NCI-H2171 (cell line): Measurements from ENCODE around the gene PVRIG.
"Not testable (repeated sequence)": the region's sequence is repeated elsewhere in the genome, so short reads cannot be mapped to it uniquely, and the experiment has no call there.

Experiments
- DNase-seq: peaks from one replicate; lab custom pipeline; 2025; lab: John Stamatoyannopoulos, UW

Gene PVRIG

DNA sequence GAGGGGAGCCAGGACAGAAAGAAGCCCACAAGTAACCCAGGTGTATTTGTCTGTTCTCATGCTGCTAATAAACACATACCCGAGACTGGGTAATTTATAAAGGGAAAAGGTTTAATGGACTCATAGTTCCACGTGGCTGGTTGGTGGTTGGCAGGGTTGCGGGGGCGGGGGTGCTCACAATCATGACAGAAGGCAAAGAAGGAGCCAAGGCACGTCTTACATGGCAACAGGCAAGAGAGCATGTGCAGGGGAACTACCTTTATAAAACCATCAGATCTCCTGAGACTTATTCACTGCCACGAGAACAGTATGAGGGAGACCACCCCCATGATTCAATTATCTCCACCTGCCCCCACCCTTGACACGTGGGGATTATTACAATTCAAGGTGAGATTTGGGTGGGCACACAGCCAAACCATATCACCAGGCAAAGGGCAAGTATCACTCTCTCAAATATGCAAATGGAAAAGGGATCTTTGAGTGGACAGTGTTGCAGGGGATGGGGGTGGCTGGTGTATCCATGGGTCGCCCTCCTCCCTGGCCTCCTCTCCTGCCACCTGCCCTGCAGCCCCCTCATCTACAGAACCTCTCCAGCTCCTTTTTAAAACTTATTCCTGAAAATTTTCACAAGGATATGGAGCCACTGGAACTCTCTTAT, 15.0 kb downstream of the PVRIG start:
- not testable (repeated sequence) for DNase-seq

DNA sequence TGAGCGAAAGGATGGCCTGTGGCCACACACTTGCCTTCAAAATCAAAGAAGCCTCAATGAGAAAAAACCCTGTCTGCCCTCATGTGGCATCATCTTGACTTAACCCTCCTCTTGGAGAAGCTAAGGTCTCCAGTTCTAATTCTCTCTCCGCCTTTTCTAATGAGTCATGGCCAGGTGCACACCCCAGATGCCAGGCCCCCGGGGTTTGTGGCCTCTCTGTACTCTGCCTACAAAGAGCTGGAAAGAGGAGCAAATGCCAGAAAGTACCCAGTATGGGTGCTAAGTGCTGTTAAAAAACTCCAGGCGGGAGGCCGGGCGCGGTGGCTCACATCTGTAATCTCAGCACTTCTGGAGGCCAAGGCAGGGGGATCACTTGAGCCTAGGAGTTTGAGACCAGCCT, 20.2 kb downstream of the PVRIG start:
- not testable (repeated sequence) for DNase-seq

DNA sequence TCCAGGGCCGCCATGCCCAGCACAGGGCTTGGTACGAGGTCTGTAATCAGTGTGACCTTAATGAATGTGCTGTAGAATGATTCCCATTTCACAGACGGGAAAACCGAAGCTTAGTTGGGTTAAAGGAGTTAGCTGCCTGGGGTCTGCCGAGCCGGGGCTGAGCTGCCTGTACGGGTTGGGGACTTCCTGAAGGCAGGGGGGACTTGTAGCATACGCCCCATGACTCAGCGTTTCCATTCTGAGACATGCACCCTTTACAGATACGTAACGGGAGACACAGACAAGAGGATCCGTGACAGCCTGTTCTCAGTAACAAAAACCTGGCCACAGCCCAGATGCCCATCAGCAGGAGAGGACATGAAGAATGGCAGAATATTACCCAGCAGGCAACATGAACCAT, 23.6 kb downstream of the PVRIG start:
- not testable (repeated sequence) for DNase-seq

DNA sequence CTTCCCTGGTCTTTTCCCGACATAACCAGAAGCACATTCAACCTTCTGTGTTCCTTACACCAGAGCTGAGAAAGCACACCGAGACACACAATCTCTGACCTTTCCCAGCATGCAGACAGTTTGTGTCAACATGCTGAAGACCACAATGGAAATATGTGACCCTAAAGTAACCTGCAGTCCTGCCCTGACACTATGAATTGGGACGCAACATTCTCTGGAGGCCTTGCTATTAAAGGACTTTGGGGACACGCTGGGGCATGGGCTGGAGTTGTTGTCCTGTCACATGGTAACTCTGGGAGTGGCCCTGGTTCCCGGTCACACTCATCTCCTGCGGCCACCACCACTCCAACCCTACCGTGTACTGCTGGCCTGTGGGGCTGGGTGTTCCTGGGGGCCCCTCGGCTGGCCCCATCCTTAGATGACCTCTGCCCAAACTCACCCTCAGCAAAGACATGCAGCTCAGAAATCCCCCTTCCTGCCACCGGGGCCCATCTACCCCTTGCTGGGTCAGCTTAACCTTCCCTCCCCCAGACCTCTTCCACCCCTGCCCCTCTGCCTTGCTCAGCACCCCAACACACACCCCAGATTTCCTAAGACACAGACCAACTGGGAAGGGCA, 25.3 kb downstream of the PVRIG start:
- not testable (repeated sequence) for DNase-seq

DNA sequence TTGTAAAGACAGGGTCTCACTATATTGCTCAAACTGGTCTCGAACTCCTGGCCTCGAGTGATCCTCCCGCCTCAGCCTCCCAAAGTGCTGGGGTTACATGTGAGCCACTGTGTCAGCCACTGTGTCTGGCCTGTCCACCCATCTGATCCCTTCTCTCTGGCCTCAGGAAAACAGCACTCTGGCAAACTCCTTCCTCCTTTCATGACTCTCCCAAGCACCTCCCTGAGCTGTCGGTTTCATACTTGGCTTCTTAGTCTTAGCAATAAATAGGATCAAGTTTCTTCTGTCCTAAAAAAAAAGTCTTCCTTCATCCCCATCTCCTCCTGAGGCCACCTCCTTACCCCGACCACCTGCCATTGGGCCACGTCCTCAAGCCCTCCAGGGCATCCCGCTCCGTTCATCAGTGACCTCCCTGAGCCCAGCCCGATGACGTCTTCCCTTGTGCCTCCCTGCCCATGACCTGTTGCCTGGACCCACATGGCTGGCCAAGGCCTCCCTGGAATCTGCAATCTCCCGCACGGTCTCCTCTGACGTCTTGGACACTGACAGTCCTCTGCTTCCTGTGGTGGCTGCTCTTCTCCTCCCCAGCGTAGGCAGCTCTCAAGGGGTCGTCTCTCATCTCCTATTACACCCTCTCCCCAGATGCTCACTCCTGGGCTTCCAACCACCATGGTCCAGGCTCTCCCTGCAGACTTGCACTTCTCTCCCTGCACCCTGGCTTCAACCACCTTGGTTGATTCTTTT, 26.5 kb downstream of the PVRIG start:
- not testable (repeated sequence) for DNase-seq

DNA sequence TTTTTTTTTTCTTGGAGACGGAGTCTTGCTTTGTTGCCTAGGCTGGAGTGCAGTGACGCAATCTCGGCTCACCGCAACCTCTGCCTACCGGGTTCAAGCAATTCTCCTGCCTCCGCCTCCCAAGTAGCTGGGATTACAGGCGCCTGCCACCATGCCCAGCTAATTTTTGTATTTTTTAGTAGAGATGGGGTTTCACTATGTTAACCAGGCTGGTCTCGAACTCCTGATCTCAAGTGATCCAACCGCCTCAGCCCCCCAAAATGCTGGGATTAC, 27.1 kb downstream of the PVRIG start:
- DNase-seq, result not testable (repeated sequence)

DNA sequence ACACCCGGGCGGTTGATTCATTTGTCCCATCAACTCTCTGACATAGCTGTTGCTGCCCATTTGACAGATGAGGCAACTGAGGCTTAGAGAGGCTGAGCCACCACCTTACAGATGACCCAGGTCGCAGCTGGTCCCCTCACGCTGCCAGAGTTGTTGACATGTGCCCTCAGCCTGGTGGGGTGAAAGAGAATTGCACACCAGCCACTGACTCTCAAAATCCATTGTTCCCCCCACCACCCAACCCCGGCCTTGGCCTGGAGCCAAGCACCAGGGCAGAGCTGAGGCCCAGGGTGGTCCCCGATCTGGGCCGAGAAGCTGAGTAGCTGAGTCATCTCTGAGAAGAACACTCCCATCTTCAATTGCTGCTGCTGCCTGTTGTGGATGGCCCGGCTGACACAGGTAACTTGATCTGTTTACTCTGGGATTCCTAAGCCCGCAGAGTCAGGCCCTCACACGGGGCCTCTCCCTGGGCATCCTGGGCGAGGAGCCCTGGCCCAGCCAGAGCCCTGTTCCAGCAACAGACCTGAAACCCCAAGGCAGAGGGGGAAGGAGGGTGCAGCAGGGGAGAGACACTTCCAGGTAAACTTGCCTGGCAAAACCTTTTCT, 27.5 kb downstream of the PVRIG start:
- peak; percentile 88 for DNase-seq

DNA sequence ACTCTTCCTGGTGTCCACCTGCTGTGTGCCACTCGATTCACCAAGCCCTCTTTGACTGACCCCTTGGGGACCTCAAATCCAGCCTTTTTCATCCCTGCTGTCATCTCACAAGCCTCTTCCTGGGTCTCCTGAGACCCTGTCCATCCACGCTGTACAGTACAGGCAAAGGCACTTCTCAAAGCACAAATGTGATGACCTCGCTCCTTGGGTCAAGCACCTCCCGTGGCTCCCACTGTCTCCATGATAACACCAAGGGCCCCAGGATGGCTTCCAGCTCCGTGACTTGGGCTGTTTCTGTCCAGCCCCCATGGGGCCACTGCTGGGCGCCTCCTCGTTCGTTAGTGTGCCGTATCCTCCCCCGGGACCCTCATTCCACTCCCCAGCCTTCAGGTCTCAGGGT, 28.7 kb downstream of the PVRIG start:
- DNase-seq, result no peak

- no peak for DNase-seq
Observed at GRCh38 chr7:100257017-100257416, 37.3 kb downstream of the PVRIG start.

GRCh38 chr7:100259984-100260383, 40.2 kb downstream of the PVRIG start:
- not testable (repeated sequence) for DNase-seq

- not testable (repeated sequence) for DNase-seq
Observed at GRCh38 chr7:100262896-100263295, 43.1 kb downstream of the PVRIG start.

DNA sequence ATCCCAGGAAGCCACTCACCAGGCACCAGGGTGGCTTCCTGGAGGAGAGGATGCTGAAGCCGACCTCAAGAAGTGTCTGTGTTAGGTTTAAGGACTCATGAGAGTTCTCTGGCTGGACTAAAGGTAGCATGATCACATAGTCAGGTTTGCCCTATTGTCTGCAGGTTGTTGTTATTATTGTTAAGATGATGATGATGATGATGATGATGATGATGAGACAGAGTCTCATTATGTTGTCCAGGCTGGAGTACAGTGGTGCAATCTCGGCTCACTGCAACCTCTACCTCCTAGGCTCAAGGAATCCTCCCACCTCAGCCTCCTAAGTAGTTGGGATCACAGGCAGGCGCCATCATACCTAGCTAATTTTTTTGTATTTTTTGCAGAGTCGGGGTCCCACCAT, 44.5 kb downstream of the PVRIG start:
- DNase-seq, result not testable (repeated sequence)

DNA sequence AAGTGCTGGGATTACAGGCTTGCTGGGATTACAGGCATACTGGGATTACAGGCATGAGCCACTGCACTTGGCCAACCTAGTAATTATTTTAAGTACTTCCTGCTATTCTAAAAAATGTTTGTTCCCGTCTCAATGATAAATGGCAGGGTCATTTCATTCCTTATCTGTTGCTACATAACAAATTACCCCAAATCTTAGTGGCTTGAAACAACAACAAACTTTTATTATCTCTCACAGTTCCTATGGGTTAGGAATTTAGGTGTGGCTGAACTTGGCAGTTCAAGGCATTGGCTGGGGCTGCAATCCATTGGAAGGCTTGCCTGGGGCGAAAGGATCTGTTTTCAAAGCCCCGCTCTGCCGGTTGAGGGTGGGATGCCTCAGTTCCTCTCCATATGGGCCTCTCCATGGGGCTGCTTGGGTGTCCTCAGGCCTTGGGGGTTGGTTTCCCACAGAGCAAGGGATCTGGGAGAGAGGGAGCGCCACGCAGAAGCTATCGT, 45.0 kb downstream of the PVRIG start:
- DNase-seq, result not testable (repeated sequence)

- DNase-seq, result not testable (repeated sequence)
Observed at GRCh38 chr7:100265851-100266250, 46.1 kb downstream of the PVRIG start.

GRCh38 chr7:100266576-100267354, 47.0 kb downstream of the PVRIG start:
- no peak for DNase-seq

- DNase-seq, result no peak
Observed at GRCh38 chr7:100267648-100268047, 47.9 kb downstream of the PVRIG start.

- not testable (repeated sequence) for DNase-seq
Observed at GRCh38 chr7:100268882-100269281, 49.1 kb downstream of the PVRIG start.

DNA sequence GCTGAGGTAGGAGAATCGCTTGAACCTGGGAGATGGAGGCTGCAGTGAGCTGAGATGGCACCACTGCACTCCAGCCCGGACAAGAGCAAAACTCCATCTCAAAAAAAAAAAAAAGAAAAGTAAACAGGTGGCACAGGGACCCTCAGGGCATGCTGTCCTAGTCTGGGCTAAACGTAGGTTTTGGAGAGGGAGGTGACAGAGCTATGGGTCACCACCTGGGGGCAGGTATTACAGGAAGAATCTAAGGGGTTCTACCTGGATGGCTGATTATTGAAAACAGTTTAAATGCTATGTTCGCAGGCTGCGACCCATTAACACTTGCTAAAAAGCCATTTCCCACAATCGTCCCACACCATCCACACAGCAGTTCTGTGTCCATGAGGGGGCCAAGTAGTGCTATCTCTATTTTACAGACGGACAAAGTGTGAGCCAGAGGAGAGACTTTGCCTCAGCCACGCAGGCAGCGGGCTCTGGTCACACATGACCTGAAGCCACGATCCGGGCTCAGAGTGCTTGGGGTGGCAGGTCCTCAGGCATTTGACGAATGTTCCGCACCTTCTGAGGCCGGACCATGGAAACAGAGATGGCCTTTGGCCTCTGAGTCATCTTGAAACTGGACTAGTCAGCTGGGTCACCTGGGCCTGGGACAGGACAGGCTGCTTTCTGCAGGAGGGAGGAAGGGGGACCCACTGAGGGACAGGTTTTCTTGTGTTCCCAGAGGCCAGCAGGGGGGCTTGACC, 49.7 kb downstream of the PVRIG start:
- DNase-seq, result not testable (repeated sequence)

GRCh38 chr7:100270046-100270918, 50.5 kb downstream of the PVRIG start:
- DNase-seq, result not testable (repeated sequence)
